HCT116 (cell line): ENCODE measurements around the gene OVOL2. TPM values are rescaled to one million over a fixed set of nuclear protein-coding genes. Genes with fewer than 3 reads are reported as not detected.

Source experiments
- ATAC-seq: fragments of 200-7000 bp; cut with Tn5 transposase; 2 replicates; pipeline ENCODE4 v1.9.1; 2020; ENCODE audit warnings: mild to moderate bottlenecking, moderate library complexity
- BruUV-seq: library from RNA; stranded (reverse); fragments of 400-500 nt; replicated peaks from 2 replicates; lab custom pipeline; 2021; lab: Mats Ljungman, UMichigan
- CTCF ChIA-PET: fragments of 300-600 bp; sonication (Branson Sonifier 250); formaldehyde crosslinking; loops from one replicate; lab custom pipeline; 2021; ENCODE audit warnings: antibody characterized with exemption; lab: Charles Lee
- POLR2A ChIA-PET: fragments of 300-600, 350-600 bp; sonication (Branson Sonifier 250); formaldehyde crosslinking; loops from one replicate; lab custom pipeline; 2021; ENCODE audit warnings: antibody characterized with exemption; lab: Charles Lee
- RAD21 ChIA-PET, 2 experiments: fragments of 300-600 bp; sonication (Branson Sonifier 250); formaldehyde crosslinking; loops; one replicate each; lab custom pipeline; 2023; ENCODE audit warnings: low total read pairs in 2 of 2; ENCODE audit not compliant: uncharacterized antibody in 2 of 2, unreplicated experiment in 2 of 2, low non-redundant PET in 1 of 2; lab: Charles Lee
- DNase-seq: peaks from one replicate; pipeline ENCODE4 v3.0.0-alpha.2; 2010; ENCODE audit warnings: low read depth, low spot score
- H2AFZ ChIP-seq: fragments of 200-600 bp; shearing (Covaris generic), sonication (generic); 2 replicates; pipeline ENCODE4 v1.6.1; 2017; ENCODE audit warnings: low read depth, mixed run types, mixed read lengths, antibody characterized with exemption, low read length; ENCODE audit not compliant: poor library complexity, severe bottlenecking
- H3K27ac ChIP-seq: 2 replicates; pipeline ENCODE4 v1.5.1; 2012; ENCODE audit warnings: low read depth, low read length
- H3K27me3 ChIP-seq: fragments of 200-600 bp; sonication (generic); 2 replicates; pipeline ENCODE4 v1.6.1; 2016; ENCODE audit warnings: mixed run types, low read length, mixed read lengths; ENCODE audit not compliant: insufficient read depth
- H3K36me3 ChIP-seq, 2 experiments: fragments of 200-500 bp in 1 of 2; fragments of 200-600 bp in 1 of 2; sonication (Bioruptor generic) in 1 of 2; sonication (generic) in 1 of 2; 2 replicates each; pipeline versions ENCODE4 v1.5.1 to v1.6.1; 2014 to 2016; ENCODE audit warnings: low read length in 2 of 2, inconsistent platforms in 1 of 2, mixed read lengths in 1 of 2, mixed run types in 1 of 2; ENCODE audit not compliant: insufficient read depth in 2 of 2, control insufficient read depth in 1 of 2
- H3K4me1 ChIP-seq, 2 experiments: fragments of 200-600 bp in 1 of 2; sonication (generic) in 1 of 2; 2 replicates each; pipeline versions ENCODE4 v1.5.1 to v1.6.1; 2012 to 2017; ENCODE audit warnings: low read length in 2 of 2, inconsistent platforms in 1 of 2, mild to moderate bottlenecking in 1 of 2, mixed read lengths in 1 of 2, mixed run types in 1 of 2, moderate library complexity in 1 of 2; ENCODE audit not compliant: insufficient read depth in 2 of 2, control insufficient read depth in 1 of 2
- H3K4me2 ChIP-seq: fragments of 200-600 bp; sonication (generic); 2 replicates; pipeline ENCODE4 v1.6.1; 2017; ENCODE audit warnings: mixed run types, low read length, mixed read lengths
- H3K4me3 ChIP-seq, 2 experiments: fragments of 200-600 bp in 1 of 2; sonication (generic) in 1 of 2; replicated peaks in 1 of 2; 2 replicates each; pipeline ENCODE4 v1.5.1; 2011 to 2016; ENCODE audit warnings: low read length in 2 of 2, control low read depth in 1 of 2, low read depth in 1 of 2, mild to moderate bottlenecking in 1 of 2, mixed read lengths in 1 of 2, mixed run types in 1 of 2
- H3K79me2 ChIP-seq: fragments of 200-600 bp; sonication (generic); 2 replicates; pipeline ENCODE4 v1.6.1; 2017; ENCODE audit warnings: mild to moderate bottlenecking, mixed run types, low read length, moderate library complexity, mixed read lengths; ENCODE audit not compliant: insufficient read depth
- H3K9ac ChIP-seq: fragments of 200-600 bp; sonication (generic); 2 replicates; pipeline ENCODE4 v1.6.1; 2016; ENCODE audit warnings: low read length, mixed read lengths
- H3K9me2 ChIP-seq: fragments of 200-600 bp; sonication (generic), shearing (Covaris generic); 2 replicates; pipeline ENCODE4 v1.6.1; 2017; ENCODE audit warnings: mixed run types, mild to moderate bottlenecking, moderate library complexity; ENCODE audit not compliant: insufficient read depth
- H3K9me3 ChIP-seq, 2 experiments: fragments of 200-500 bp in 1 of 2; fragments of 200-600 bp in 1 of 2; sonication (Bioruptor generic) in 1 of 2; sonication (generic) in 1 of 2; 2 replicates each; pipeline ENCODE4 v1.6.1; 2014 to 2017; ENCODE audit warnings: low read length in 2 of 2, mixed read lengths in 2 of 2, inconsistent platforms in 1 of 2, low read depth in 1 of 2, mild to moderate bottlenecking in 1 of 2, mixed run types in 1 of 2, moderate library complexity in 1 of 2; ENCODE audit not compliant: control insufficient read depth in 1 of 2, insufficient read depth in 1 of 2
- H4K20me1 ChIP-seq: fragments of 200-600 bp; sonication (generic), shearing (Covaris generic); 2 replicates; pipeline ENCODE4 v1.6.1; 2017; ENCODE audit warnings: mixed run types, mild to moderate bottlenecking, moderate library complexity; ENCODE audit not compliant: insufficient read depth
- CBX3 ChIP-seq: IDR thresholded peaks from 2 replicates; pipeline ENCODE4 v1.6.1; 2012; ENCODE audit warnings: low read depth
- JUND ChIP-seq: IDR thresholded peaks from 2 replicates; pipeline ENCODE4 v1.6.1; 2012
- RAD21 ChIP-seq: IDR thresholded peaks from 2 replicates; pipeline ENCODE4 v1.6.1; 2012; ENCODE audit warnings: low read depth, mild to moderate bottlenecking
- SP1 ChIP-seq: IDR thresholded peaks from 2 replicates; pipeline ENCODE4 v1.6.1; 2012; ENCODE audit warnings: low read depth
- intact Hi-C: fragments of 100-400 bp; cut with micrococcal nuclease; formaldehyde crosslinking; loops from 2 replicates; pipeline ENCODE4 v1.10.0; 2022
- total RNA-seq: library from RNA; stranded (reverse); gene quantifications from one replicate; pipeline ENCODE4 v1.2.1, GENCODE V29; 2021; ENCODE audit not compliant: unreplicated experiment
- TF ChIP-seq, protein P1 (sequence below), 3 experiments: fragments of 200-600 bp in 1 of 3; sonication (generic) in 1 of 3; IDR thresholded peaks in 2 of 3; conservative IDR thresholded peaks in 1 of 3; 2 replicates each; pipeline ENCODE4 v1.5.1; 2012 to 2017; ENCODE audit warnings: low read depth in 2 of 3, low read length in 2 of 3, antibody characterized with exemption in 1 of 3, borderline replicate concordance in 1 of 3, control low read depth in 1 of 3, mild to moderate bottlenecking in 1 of 3, mixed read lengths in 1 of 3, mixed run types in 1 of 3, moderate library complexity in 1 of 3; ENCODE audit not compliant: insufficient read depth in 1 of 3

Gene OVOL2
- total RNA-seq, 1 experiment from 2014 or later = 0.86 TPM

DNA sequence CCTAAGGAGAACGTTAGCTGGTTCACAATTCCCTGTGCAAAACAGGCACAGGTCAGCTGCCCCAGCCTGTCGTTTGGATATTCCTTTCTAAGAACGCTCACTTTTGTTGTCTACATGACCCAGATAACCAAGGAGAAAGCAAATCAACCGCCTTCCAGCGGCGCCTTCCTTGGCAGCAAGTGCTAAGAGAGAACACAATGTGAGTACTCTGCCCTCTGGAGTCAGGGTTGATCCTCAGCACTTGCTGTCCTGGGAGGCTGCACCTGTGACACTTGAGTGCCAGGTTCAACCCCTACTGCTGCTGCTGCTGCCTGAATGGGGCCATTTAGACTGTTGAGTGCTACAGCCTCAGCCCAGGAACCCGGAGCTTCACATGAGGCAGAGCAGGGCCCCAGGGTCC is 36.8 kb downstream of the OVOL2 start:
- BruUV-seq = no TSS peak
- CTCF ChIA-PET = no interaction called here
- Histone ChIP-seq H3K4me1 (no peaks in the 10 kb centered on the region), H3K27me3 (no peaks in the 10 kb centered on the region), H3K79me2 (no peaks in the 10 kb centered on the region), H3K4me2 (no peak overlapping the region), H4K20me1 (no peaks in the 10 kb centered on the region), H3K36me3 (no peaks in the 10 kb centered on the region), H2AFZ (no peak overlapping the region), H3K4me3 (no peak overlapping the region), H3K9ac (no peak overlapping the region), H3K9me3 (no peaks in the 10 kb centered on the region), H3K27ac (no peak overlapping the region), H3K9me2 (no peaks in the 10 kb centered on the region)
- POLR2A ChIA-PET = no interaction called here
- RAD21 ChIA-PET = no interaction called here
- no peak for TF ChIP-seq CBX3
- ATAC-seq (no peak), DNase-seq (no peak)
- intact Hi-C loops = no loop called here

DNA sequence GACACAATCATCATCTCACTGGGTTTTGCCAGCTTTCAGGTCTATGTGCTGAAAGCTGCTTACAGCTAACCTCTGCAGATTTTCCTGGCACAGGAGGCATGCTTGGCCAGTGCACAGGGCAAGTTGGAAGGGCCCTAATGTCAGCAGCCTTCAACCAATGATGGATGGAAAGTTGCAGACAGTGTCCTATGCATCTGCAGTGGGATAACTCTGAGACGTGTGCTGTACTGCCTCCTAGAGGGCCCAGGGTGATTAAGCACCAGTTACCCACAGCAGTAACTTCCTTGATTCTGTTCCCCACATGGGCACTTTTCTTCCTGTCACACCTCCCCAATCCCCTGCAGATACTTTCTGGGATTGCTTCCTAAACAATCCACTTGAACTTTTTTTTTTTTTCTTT is 38.6 kb downstream of the OVOL2 start:
- no TSS peak for BruUV-seq

More for the DNA sequence above, 38.6 kb downstream of the OVOL2 start:
- H3K4me2 ChIP-seq = no peak overlapping the region
- CTCF ChIA-PET = no interaction called here
- DNase-seq = no peak
- intact Hi-C loops = no loop called here
- POLR2A ChIA-PET = no interaction called here
- no peak overlapping the region for H2AFZ ChIP-seq
- no peak overlapping the region for H3K4me3 ChIP-seq
- peak; percentile 96 for ATAC-seq
- H4K20me1 ChIP-seq = no peaks in the 10 kb centered on the region
- no peaks in the 10 kb centered on the region for H3K9me2 ChIP-seq
- H3K27ac ChIP-seq = no peak overlapping the region
- H3K9ac ChIP-seq = no peak overlapping the region
- no peaks in the 10 kb centered on the region for H3K27me3 ChIP-seq
- H3K9me3 ChIP-seq = no peaks in the 10 kb centered on the region
- no peaks in the 10 kb centered on the region for H3K4me1 ChIP-seq
- no peaks in the 10 kb centered on the region for H3K36me3 ChIP-seq
- no peak for TF ChIP-seq CBX3
- TF ChIP-seq JUND = no peak
- TF ChIP-seq, protein P1, sequence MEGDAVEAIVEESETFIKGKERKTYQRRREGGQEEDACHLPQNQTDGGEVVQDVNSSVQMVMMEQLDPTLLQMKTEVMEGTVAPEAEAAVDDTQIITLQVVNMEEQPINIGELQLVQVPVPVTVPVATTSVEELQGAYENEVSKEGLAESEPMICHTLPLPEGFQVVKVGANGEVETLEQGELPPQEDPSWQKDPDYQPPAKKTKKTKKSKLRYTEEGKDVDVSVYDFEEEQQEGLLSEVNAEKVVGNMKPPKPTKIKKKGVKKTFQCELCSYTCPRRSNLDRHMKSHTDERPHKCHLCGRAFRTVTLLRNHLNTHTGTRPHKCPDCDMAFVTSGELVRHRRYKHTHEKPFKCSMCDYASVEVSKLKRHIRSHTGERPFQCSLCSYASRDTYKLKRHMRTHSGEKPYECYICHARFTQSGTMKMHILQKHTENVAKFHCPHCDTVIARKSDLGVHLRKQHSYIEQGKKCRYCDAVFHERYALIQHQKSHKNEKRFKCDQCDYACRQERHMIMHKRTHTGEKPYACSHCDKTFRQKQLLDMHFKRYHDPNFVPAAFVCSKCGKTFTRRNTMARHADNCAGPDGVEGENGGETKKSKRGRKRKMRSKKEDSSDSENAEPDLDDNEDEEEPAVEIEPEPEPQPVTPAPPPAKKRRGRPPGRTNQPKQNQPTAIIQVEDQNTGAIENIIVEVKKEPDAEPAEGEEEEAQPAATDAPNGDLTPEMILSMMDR (IDR thresholded peaks at IDR 0.05 in 2 of 3, conservative IDR thresholded peaks at IDR 0.05 in 1 of 3; ENCODE audit: borderline replicate concordance in 1 of 3, insufficient read depth in 1 of 3, low read depth in 2 of 3, low read length in 2 of 3) = peak; percentile 20 to 70 (median 49); a peak in 5 of 6 replicates
- no peak for TF ChIP-seq SP1
- peak; percentile 51 for TF ChIP-seq RAD21
- RAD21 ChIA-PET = no interaction called here
- H3K79me2 ChIP-seq = no peaks in the 10 kb centered on the region
